OCI-LY3 (cell line): ENCODE data around the gene SLC7A5.
"Not testable (repeated sequence)": the region's sequence is repeated elsewhere in the genome, so short reads cannot be mapped to it uniquely, and the experiment has no call there.

ENCODE experiments used
- CTCF ChIP-seq: fragments of 200-600, 300-600 bp; sonication (generic); IDR thresholded peaks from 2 replicates; pipeline ENCODE4 v1.5.1; 2014; ENCODE audit warnings: antibody characterized with exemption, low read length, low read depth
- EZH2phosphoT487 ChIP-seq: fragments of 200-600 bp; shearing (Covaris generic); IDR thresholded peaks from 2 replicates; pipeline ENCODE4 v1.6.1; 2018; ENCODE audit warnings: antibody characterized with exemption, mixed run types, low read depth

GRCh38 chr16:87885371-87885967 is 16.2 kb upstream of the SLC7A5 start:
- TF ChIP-seq EZH2phosphoT487, CTCF: not testable (repeated sequence)
